H9 (cell line): ENCODE data around the gene EEF2K. TPM values are rescaled to one million over a fixed set of nuclear protein-coding genes. Genes with fewer than 3 reads are reported as not detected.

Experiments
- DNase-seq: peaks from one replicate; pipeline ENCODE4 v3.0.0-alpha.2; 2017
- H2AFZ ChIP-seq: one replicate; pipeline ENCODE4 v1.6.1; 2013; ENCODE audit warnings: mild to moderate bottlenecking, low read length, control low read depth, moderate library complexity
- H2AK5ac ChIP-seq: 2 replicates; pipeline ENCODE4 v1.6.1; 2013; ENCODE audit warnings: low read length, control low read depth, mixed read lengths; ENCODE audit not compliant: insufficient read length
- H2BK120ac ChIP-seq: one replicate; pipeline ENCODE4 v1.6.1; 2013; ENCODE audit warnings: low read depth, mild to moderate bottlenecking, low read length, control low read depth, inconsistent platforms; ENCODE audit not compliant: poor library complexity, severe bottlenecking
- H2BK12ac ChIP-seq: 2 replicates; pipeline ENCODE4 v1.6.1; 2013; ENCODE audit warnings: low read length, control low read depth, mixed read lengths, low read depth; ENCODE audit not compliant: insufficient read length
- H2BK15ac ChIP-seq: 2 replicates; pipeline ENCODE4 v1.6.1; 2013; ENCODE audit warnings: low read depth, low read length, control low read depth
- H2BK20ac ChIP-seq: one replicate; pipeline ENCODE4 v1.6.1; 2013; ENCODE audit warnings: low read depth, mild to moderate bottlenecking, low read length, control low read depth, inconsistent platforms; ENCODE audit not compliant: poor library complexity, severe bottlenecking
- H2BK5ac ChIP-seq: 2 replicates; pipeline ENCODE4 v1.6.1; 2013; ENCODE audit warnings: low read length, control low read depth, mixed read lengths; ENCODE audit not compliant: insufficient read length
- H3K14ac ChIP-seq: 2 replicates; pipeline ENCODE4 v1.6.1; 2013; ENCODE audit warnings: low read length, control low read depth; ENCODE audit not compliant: insufficient read depth
- H3K18ac ChIP-seq: 2 replicates; pipeline ENCODE4 v1.6.1; 2013; ENCODE audit warnings: low read depth, mild to moderate bottlenecking, mixed read lengths, low read length, control low read depth; ENCODE audit not compliant: insufficient read length
- H3K23ac ChIP-seq: 2 replicates; pipeline ENCODE4 v1.6.1; 2013; ENCODE audit warnings: low read length, control low read depth, mixed read lengths, low read depth; ENCODE audit not compliant: insufficient read length
- H3K23me2 ChIP-seq: 2 replicates; pipeline ENCODE4 v1.6.1; 2013; ENCODE audit warnings: low read depth, mild to moderate bottlenecking, mixed read lengths, low read length, control low read depth; ENCODE audit not compliant: insufficient read length, poor library complexity, severe bottlenecking
- H3K27ac ChIP-seq: 2 replicates; pipeline ENCODE4 v1.5.1; 2013; ENCODE audit warnings: low read length, control low read depth, mixed read lengths, low read depth; ENCODE audit not compliant: insufficient read length
- H3K27me3 ChIP-seq: 2 replicates; pipeline ENCODE4 v1.6.1; 2013; ENCODE audit warnings: low read length, control low read depth, inconsistent platforms; ENCODE audit not compliant: insufficient read depth
- H3K4ac ChIP-seq: 2 replicates; pipeline ENCODE4 v1.6.1; 2013; ENCODE audit warnings: low read depth, mild to moderate bottlenecking, control low read depth, inconsistent platforms, low read length, moderate library complexity
- H3K4me1 ChIP-seq: 2 replicates; pipeline ENCODE4 v1.6.1; 2013; ENCODE audit warnings: low read length, control low read depth, inconsistent platforms; ENCODE audit not compliant: insufficient read depth
- H3K4me2 ChIP-seq: 2 replicates; pipeline ENCODE4 v1.6.1; 2013; ENCODE audit warnings: low read length, control low read depth, mixed read lengths; ENCODE audit not compliant: insufficient read length, insufficient read depth
- H3K56ac ChIP-seq: 2 replicates; pipeline ENCODE4 v1.6.1; 2013; ENCODE audit warnings: low read depth, mild to moderate bottlenecking, mixed read lengths, low read length, control low read depth; ENCODE audit not compliant: insufficient read length
- H3K79me1 ChIP-seq: 2 replicates; pipeline ENCODE4 v1.6.1; 2013; ENCODE audit warnings: low read depth, mild to moderate bottlenecking, moderate library complexity, low read length, control low read depth, inconsistent platforms; ENCODE audit not compliant: insufficient read depth, poor library complexity, severe bottlenecking
- H3K79me2 ChIP-seq: 2 replicates; pipeline ENCODE4 v1.6.1; 2013; ENCODE audit warnings: low read length, control low read depth, inconsistent platforms; ENCODE audit not compliant: insufficient read depth
- H3K9ac ChIP-seq: 2 replicates; pipeline ENCODE4 v1.6.1; 2013; ENCODE audit warnings: low read length, control low read depth, mixed read lengths; ENCODE audit not compliant: insufficient read length; ENCODE audit errors: extremely low read depth
- H3K9me3 ChIP-seq: one replicate; pipeline ENCODE4 v1.6.1; 2013; ENCODE audit warnings: low read depth, low read length, inconsistent platforms; ENCODE audit not compliant: control insufficient read depth
- H3T11ph ChIP-seq: one replicate; pipeline ENCODE4 v1.6.1; 2013; ENCODE audit warnings: mild to moderate bottlenecking, low read length, control low read depth, inconsistent platforms
- H4K20me1 ChIP-seq: one replicate; pipeline ENCODE4 v1.6.1; 2013; ENCODE audit not compliant: control insufficient read depth, insufficient read length, insufficient read depth
- H4K5ac ChIP-seq: 2 replicates; pipeline ENCODE4 v1.6.1; 2013; ENCODE audit warnings: low read depth, mild to moderate bottlenecking, mixed read lengths, low read length, control low read depth; ENCODE audit not compliant: insufficient read length
- H4K8ac ChIP-seq: replicated peaks from 2 replicates; pipeline ENCODE4 v1.6.1; 2013; ENCODE audit warnings: low read length, control low read depth, mixed read lengths, low read depth; ENCODE audit not compliant: insufficient read length
- H4K91ac ChIP-seq: 2 replicates; pipeline ENCODE4 v1.6.1; 2013; ENCODE audit warnings: low read depth, mild to moderate bottlenecking, moderate library complexity, mixed read lengths, low read length, control low read depth; ENCODE audit not compliant: insufficient read length
- H3K27ac Mint-ChIP-seq, 3 experiments: 2 replicates in 2 of 3; 3 replicates in 1 of 3; pipeline ENCODE4 v1.8.0; 2020 to 2021; ENCODE audit warnings: mixed read lengths in 3 of 3, mild to moderate bottlenecking in 1 of 3, moderate library complexity in 1 of 3
- H3K27me3 Mint-ChIP-seq: 2 replicates; pipeline ENCODE4 v1.8.0; 2021; ENCODE audit warnings: low read depth, mild to moderate bottlenecking, moderate library complexity, mixed read lengths
- H3K36me3 Mint-ChIP-seq, 3 experiments: 2 replicates in 2 of 3; 3 replicates in 1 of 3; pipeline ENCODE4 v1.8.0; 2020 to 2021; ENCODE audit warnings: low read depth in 3 of 3, mixed read lengths in 3 of 3; ENCODE audit not compliant: insufficient read depth in 1 of 3
- H3K4me1 Mint-ChIP-seq, 2 experiments: 2 replicates each; pipeline ENCODE4 v1.8.0; 2020; ENCODE audit warnings: mixed read lengths in 2 of 2
- H3K4me3 Mint-ChIP-seq, 2 experiments: 2 replicates in 1 of 2; 3 replicates in 1 of 2; pipeline ENCODE4 v1.8.0; 2020 to 2021; ENCODE audit warnings: mild to moderate bottlenecking in 2 of 2, mixed read lengths in 2 of 2, moderate library complexity in 1 of 2
- H3K9me3 Mint-ChIP-seq, 2 experiments: 2 replicates in 1 of 2; 3 replicates in 1 of 2; pipeline ENCODE4 v1.8.0; 2020; ENCODE audit warnings: mild to moderate bottlenecking in 2 of 2, mixed read lengths in 2 of 2, moderate library complexity in 1 of 2
- WGBS: extraction: QIAGEN DNeasy Blood & Tissue Kit; methylation state at CpG from one replicate; pipeline ENCODE4 v1.1.7; 2013; ENCODE audit warnings: missing lambda C conversion rate, low lambda C conversion rate, mixed read lengths; ENCODE audit not compliant: insufficient read length; ENCODE audit errors: extremely low coverage; 5-methylcytosine and 5-hydroxymethylcytosine counted together
- total RNA-seq: library from RNA; stranded (reverse); gene quantifications from 2 replicates; pipeline ENCODE4 v1.2.1, GENCODE V29; 2021
- TF ChIP-seq, protein P1 (sequence below): fragments of 200-600 bp; sonication (generic); conservative IDR thresholded peaks from 3 replicates; pipeline ENCODE4 v1.8.0; 2021; ENCODE audit warnings: antibody characterized with exemption, mild to moderate bottlenecking

EEF2K gene
- total RNA-seq, 1 experiment from 2014 or later: 20.7 TPM

DNA sequence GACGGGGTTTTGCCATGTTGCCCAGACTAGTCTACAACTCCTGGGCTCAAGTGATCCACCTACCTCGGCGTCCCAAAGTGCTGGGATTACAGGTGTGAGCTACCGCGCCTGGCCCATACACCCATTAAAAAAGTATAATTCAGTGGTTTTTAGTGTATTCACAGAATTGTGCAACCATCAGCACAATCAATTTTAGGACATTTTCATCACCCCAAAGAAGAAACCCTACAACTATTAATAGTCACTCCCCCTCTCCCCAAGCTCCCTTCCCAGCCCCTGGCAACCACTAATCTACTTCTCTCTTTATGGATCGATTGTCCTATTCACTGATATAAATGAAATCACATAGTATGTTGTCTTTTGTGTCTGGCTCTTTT, 3.8 kb upstream of the EEF2K start:
- Histone ChIP-seq H4K8ac (no peak overlapping the region), H4K20me1 (no peaks in the 10 kb centered on the region), H2BK5ac (no peak overlapping the region), H3K14ac (no peak overlapping the region), H3T11ph (no peak overlapping the region), H2BK20ac (no peak overlapping the region), H4K91ac (no peak overlapping the region), H2BK15ac (no peak overlapping the region), H2AK5ac (no peak overlapping the region), H2AFZ (no peak overlapping the region), H2BK12ac (no peak overlapping the region), H3K9ac (no peak overlapping the region), H3K9me3 (no peaks in the 10 kb centered on the region), H3K18ac (no peak overlapping the region), H3K4me1 (no peaks in the 10 kb centered on the region), H3K79me2 (peaks cover under 1% of the 10 kb centered on the region; the same call in 1 of the 2 replicates), H3K27ac (no peak overlapping the region), H3K4ac (no peak overlapping the region), H3K79me1 (peaks cover 2% of the 10 kb centered on the region), H4K5ac (no peak overlapping the region), H3K56ac (no peak overlapping the region), H3K27me3 (no peaks in the 10 kb centered on the region), H3K23ac (no peak overlapping the region), H3K4me2 (no peak overlapping the region), H2BK120ac (no peak overlapping the region), H3K23me2 (peaks cover 9% of the 10 kb centered on the region)
- no CpG with 5 or more reads among the region's 6 CpGs for WGBS
- Mint-ChIP-seq H3K4me3 (no peak overlapping the region), H3K27ac (no peak overlapping the region), H3K9me3 (no peaks in the 10 kb centered on the region; a peak in 1 of 5 replicates), H3K27me3 (no peaks in the 10 kb centered on the region), H3K4me1 (peaks cover 8 to 10% of the 10 kb centered on the region in 2 experiments), H3K36me3 (no peaks in the 10 kb centered on the region)
- no peak for DNase-seq
- TF ChIP-seq, protein P1, sequence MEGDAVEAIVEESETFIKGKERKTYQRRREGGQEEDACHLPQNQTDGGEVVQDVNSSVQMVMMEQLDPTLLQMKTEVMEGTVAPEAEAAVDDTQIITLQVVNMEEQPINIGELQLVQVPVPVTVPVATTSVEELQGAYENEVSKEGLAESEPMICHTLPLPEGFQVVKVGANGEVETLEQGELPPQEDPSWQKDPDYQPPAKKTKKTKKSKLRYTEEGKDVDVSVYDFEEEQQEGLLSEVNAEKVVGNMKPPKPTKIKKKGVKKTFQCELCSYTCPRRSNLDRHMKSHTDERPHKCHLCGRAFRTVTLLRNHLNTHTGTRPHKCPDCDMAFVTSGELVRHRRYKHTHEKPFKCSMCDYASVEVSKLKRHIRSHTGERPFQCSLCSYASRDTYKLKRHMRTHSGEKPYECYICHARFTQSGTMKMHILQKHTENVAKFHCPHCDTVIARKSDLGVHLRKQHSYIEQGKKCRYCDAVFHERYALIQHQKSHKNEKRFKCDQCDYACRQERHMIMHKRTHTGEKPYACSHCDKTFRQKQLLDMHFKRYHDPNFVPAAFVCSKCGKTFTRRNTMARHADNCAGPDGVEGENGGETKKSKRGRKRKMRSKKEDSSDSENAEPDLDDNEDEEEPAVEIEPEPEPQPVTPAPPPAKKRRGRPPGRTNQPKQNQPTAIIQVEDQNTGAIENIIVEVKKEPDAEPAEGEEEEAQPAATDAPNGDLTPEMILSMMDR: no peak
